C4-2B (cell line): ENCODE results near the gene PDCD10.

Source experiments
- ZFX ChIP-seq: fragments of 450-650 bp; IDR thresholded peaks from 2 replicates; pipeline ENCODE4 v1.6.1; 2017
- TF ChIP-seq, protein P1 (sequence below): fragments of 450-650 bp; conservative IDR thresholded peaks from 2 replicates; pipeline ENCODE4 v1.5.1; 2017; ENCODE audit warnings: mild to moderate bottlenecking

DNA sequence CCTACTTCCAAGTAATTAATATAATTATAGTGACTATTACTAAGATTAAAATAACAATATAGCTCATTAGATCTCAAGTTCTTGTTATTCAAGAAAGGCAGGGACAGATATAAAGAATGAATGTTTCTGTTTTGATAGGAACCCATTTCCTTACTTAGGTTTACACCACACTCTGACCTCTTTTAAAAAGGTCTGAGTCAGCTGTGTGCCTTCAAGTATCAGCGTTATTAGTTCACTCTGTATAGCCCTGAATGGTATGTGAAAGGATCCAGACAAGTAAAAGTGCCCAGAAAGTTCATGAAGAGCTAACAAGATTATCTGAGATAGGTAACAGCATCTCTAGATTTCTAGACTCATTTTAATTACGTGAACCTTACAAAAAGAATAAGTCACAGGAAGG is 28.9 kb downstream of the PDCD10 start:
- TF ChIP-seq, protein P1, sequence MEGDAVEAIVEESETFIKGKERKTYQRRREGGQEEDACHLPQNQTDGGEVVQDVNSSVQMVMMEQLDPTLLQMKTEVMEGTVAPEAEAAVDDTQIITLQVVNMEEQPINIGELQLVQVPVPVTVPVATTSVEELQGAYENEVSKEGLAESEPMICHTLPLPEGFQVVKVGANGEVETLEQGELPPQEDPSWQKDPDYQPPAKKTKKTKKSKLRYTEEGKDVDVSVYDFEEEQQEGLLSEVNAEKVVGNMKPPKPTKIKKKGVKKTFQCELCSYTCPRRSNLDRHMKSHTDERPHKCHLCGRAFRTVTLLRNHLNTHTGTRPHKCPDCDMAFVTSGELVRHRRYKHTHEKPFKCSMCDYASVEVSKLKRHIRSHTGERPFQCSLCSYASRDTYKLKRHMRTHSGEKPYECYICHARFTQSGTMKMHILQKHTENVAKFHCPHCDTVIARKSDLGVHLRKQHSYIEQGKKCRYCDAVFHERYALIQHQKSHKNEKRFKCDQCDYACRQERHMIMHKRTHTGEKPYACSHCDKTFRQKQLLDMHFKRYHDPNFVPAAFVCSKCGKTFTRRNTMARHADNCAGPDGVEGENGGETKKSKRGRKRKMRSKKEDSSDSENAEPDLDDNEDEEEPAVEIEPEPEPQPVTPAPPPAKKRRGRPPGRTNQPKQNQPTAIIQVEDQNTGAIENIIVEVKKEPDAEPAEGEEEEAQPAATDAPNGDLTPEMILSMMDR: no peak
- no peak for TF ChIP-seq ZFX
